LHCN-M2 (cell line): ENCODE data around the gene WDR89. TPM values are rescaled to one million over a fixed set of nuclear protein-coding genes. Genes with fewer than 3 reads are reported as not detected.
A peak's percentile ranks its signal among the peaks of the same experiment; 100 is the strongest.
"Not testable (repeated sequence)": the region's sequence is repeated elsewhere in the genome, so short reads cannot be mapped to it uniquely, and the experiment has no call there.

Source experiments
- DNase-seq: peaks from one replicate; pipeline ENCODE4 v3.0.0-alpha.2; 2012; ENCODE audit warnings: low read depth
- total RNA-seq: library from RNA; depleted of rRNA; stranded (reverse); fragments of >200 nt; gene quantifications from 2 replicates; pipeline ENCODE4 v1.2.3, GENCODE V29; 2014; rRNA removed

Gene WDR89
- total RNA-seq, 1 experiment from 2014 or later: 10.9 TPM

GRCh38 chr14:63596998-63597658, 44.5 kb downstream of the WDR89 start:
- no peak for DNase-seq

- DNase-seq: no peak
Observed at GRCh38 chr14:63594455-63595372, 47.0 kb downstream of the WDR89 start.

GRCh38 chr14:63583046-63583445, 58.6 kb downstream of the WDR89 start:
- DNase-seq: not testable (repeated sequence)

- DNase-seq: no peak
Observed at GRCh38 chr14:63581491-63581890, 60.2 kb downstream of the WDR89 start.

GRCh38 chr14:63578300-63578699, 63.4 kb downstream of the WDR89 start:
- no peak for DNase-seq

GRCh38 chr14:63573581-63573980, 68.1 kb downstream of the WDR89 start:
- no peak for DNase-seq

- no peak for DNase-seq
Observed at GRCh38 chr14:63565448-63565847, 76.2 kb downstream of the WDR89 start.

- DNase-seq: no peak
Observed at GRCh38 chr14:63564318-63564717, 77.4 kb downstream of the WDR89 start.

- no peak for DNase-seq
Observed at GRCh38 chr14:63563370-63564026, 78.2 kb downstream of the WDR89 start.

- peak; percentile 12 for DNase-seq
Observed at GRCh38 chr14:63562405-63562804, 79.3 kb downstream of the WDR89 start.

GRCh38 chr14:63555572-63555971, 86.1 kb downstream of the WDR89 start:
- DNase-seq: no peak

GRCh38 chr14:63551332-63551731, 90.3 kb downstream of the WDR89 start:
- DNase-seq: peak; percentile 71

- DNase-seq: no peak
Observed at GRCh38 chr14:63547798-63548335, 93.8 kb downstream of the WDR89 start.

Other genes starting within 250 kb of the WDR89 start
- 15.4 and 19.7 TPM in 2 replicates for gene PPP2R5E, start 98.5 kb downstream of the WDR89 start, total RNA-seq
- gene SGPP1, start 86.2 kb upstream of the WDR89 start, total RNA-seq: 28.3 and 30.1 TPM in 2 replicates
- gene SYNE2, start 211.1 kb upstream of the WDR89 start, total RNA-seq: 11.8 and 14.8 TPM in 2 replicates